K562 (cell line): Measurements from ENCODE around the gene RAD21L1. TPM values are rescaled to one million over a fixed set of nuclear protein-coding genes. Genes with fewer than 3 reads are reported as not detected.

Experiments
- ATAC-seq: fragments of 200-7000 bp; cut with Tn5 transposase; 3 replicates; pipeline ENCODE4 v1.9.1; 2020; ENCODE audit warnings: moderate library complexity
- BruUV-seq: library from RNA; stranded (reverse); fragments of 400-500 nt; replicated peaks from 2 replicates; lab custom pipeline; 2021; lab: Mats Ljungman, UMichigan
- CTCF ChIA-PET: fragments of 300-600 bp; formaldehyde crosslinking; extraction: SDS; loops from one replicate; lab custom pipeline; 2021; ENCODE audit warnings: low intra/inter-chr PET ratio; lab: Yijun Ruan, JAX
- POLR2A ChIA-PET: fragments of 300-600, 350-650 bp; sonication (Branson Sonifier 250); formaldehyde crosslinking; extraction: SDS; loops from one replicate; lab custom pipeline; 2021; ENCODE audit warnings: antibody characterized with exemption, inconsistent platforms; lab: Yijun Ruan, JAX
- DNase-seq, 4 experiments: peaks; one replicate each; pipeline versions ENCODE4 v3.0.0 to v3.0.0-alpha.2; 2011 to 2018; ENCODE audit warnings: low spot score in 3 of 4, mixed read lengths in 3 of 4; ENCODE audit errors: extremely low read depth in 1 of 4
- FAIRE-seq: peaks from 2 replicates; lab custom pipeline; 2011; peaks lifted over from hg19 to GRCh38; lab: Jason Lieb, UNC
- H2AFZ ChIP-seq: 2 replicates; pipeline ENCODE4 v1.6.0; 2011; ENCODE audit warnings: low read depth, low read length, control low read depth, inconsistent platforms
- H3K27ac ChIP-seq: fragments of 200-600 bp; 3 replicates; pipeline ENCODE4 v1.8.0; 2011; ENCODE audit warnings: low read depth, mild to moderate bottlenecking, control low read depth, inconsistent platforms, low read length, moderate library complexity, mixed read lengths; ENCODE audit errors: extremely low read depth
- H3K27me3 ChIP-seq, 2 experiments: fragments of 300-600 bp in 1 of 2; 2 replicates in 1 of 2; 3 replicates in 1 of 2; pipeline versions ENCODE4 v1.6.0 to v1.8.0; 2011; ENCODE audit warnings: inconsistent platforms in 2 of 2, low read length in 2 of 2, mild to moderate bottlenecking in 1 of 2, mixed read lengths in 1 of 2, moderate library complexity in 1 of 2; ENCODE audit not compliant: control insufficient read depth in 2 of 2, insufficient read depth in 2 of 2
- H3K36me3 ChIP-seq: fragments of 300-600 bp; 3 replicates; pipeline ENCODE4 v1.8.0; 2011; ENCODE audit warnings: mild to moderate bottlenecking, low read length, inconsistent platforms; ENCODE audit not compliant: control insufficient read depth, insufficient read depth
- H3K4me1 ChIP-seq, 2 experiments: fragments of 200-600 bp in 1 of 2; replicated peaks in 1 of 2; 2 replicates in 1 of 2; 3 replicates in 1 of 2; pipeline versions ENCODE4 v1.5.1 to v1.8.0; 2011; ENCODE audit warnings: inconsistent platforms in 2 of 2, low read length in 2 of 2, mild to moderate bottlenecking in 1 of 2, mixed read lengths in 1 of 2, moderate library complexity in 1 of 2; ENCODE audit not compliant: control insufficient read depth in 2 of 2, insufficient read depth in 2 of 2
- H3K4me2 ChIP-seq: 2 replicates; pipeline ENCODE4 v1.6.1; 2011; ENCODE audit warnings: low read length, control low read depth, inconsistent platforms, mixed read lengths; ENCODE audit not compliant: insufficient read depth
- H3K4me3 ChIP-seq: fragments of 200-600 bp; sonication (generic), shearing (Covaris generic); 2 replicates; pipeline ENCODE4 v1.5.1; 2016; ENCODE audit warnings: control low read depth, inconsistent platforms
- H3K79me2 ChIP-seq: fragments of 200-600 bp; 3 replicates; pipeline ENCODE4 v1.8.0; 2011; ENCODE audit warnings: low read length, inconsistent platforms; ENCODE audit not compliant: control insufficient read depth, insufficient read depth
- H3K9ac ChIP-seq, 2 experiments: 2 replicates each; pipeline versions ENCODE4 v1.6.0 to v1.6.1; 2011; ENCODE audit warnings: low read depth in 2 of 2, low read length in 2 of 2, control low read depth in 1 of 2, inconsistent platforms in 1 of 2, mild to moderate bottlenecking in 1 of 2, mixed read lengths in 1 of 2; ENCODE audit not compliant: insufficient read depth in 1 of 2
- H3K9me1 ChIP-seq: one replicate; pipeline ENCODE4 v1.6.0; 2011; ENCODE audit warnings: inconsistent platforms, mild to moderate bottlenecking, low read length, moderate library complexity; ENCODE audit not compliant: control insufficient read depth, insufficient read depth
- H3K9me3 ChIP-seq: replicated peaks from 2 replicates; pipeline ENCODE4 v1.5.1; 2011; ENCODE audit warnings: low read depth, low read length, inconsistent platforms; ENCODE audit not compliant: control insufficient read depth, insufficient read depth
- H4K20me1 ChIP-seq: replicated peaks from 2 replicates; pipeline ENCODE4 v1.6.1; 2011; ENCODE audit warnings: low read length, inconsistent platforms, mixed read lengths; ENCODE audit not compliant: control insufficient read depth, insufficient read depth
- ARID1B ChIP-seq: fragments of 450-650 bp; IDR thresholded peaks from 2 replicates; pipeline ENCODE4 v1.6.1; 2016; ENCODE audit warnings: antibody characterized with exemption, mild to moderate bottlenecking, inconsistent platforms
- MAFG ChIP-seq: fragments of 450-650 bp; conservative IDR thresholded peaks from 2 replicates; pipeline ENCODE4 v1.6.1; 2016; ENCODE audit warnings: missing genetic modification characterization, missing compliant biosample characterization
- NCOA6 ChIP-seq: fragments of 450-650 bp; IDR thresholded peaks from 2 replicates; pipeline ENCODE4 v1.6.1; 2017; ENCODE audit warnings: mild to moderate bottlenecking
- NR1H2 ChIP-seq: sonication (generic); formaldehyde crosslinking; IDR thresholded peaks from 2 replicates; pipeline ENCODE4 v1.4.0; 2020; ENCODE audit warnings: mild to moderate bottlenecking, missing genetic modification reagents
- POLR3G ChIP-seq: IDR thresholded peaks from 2 replicates; pipeline ENCODE4 v1.6.1; 2011; ENCODE audit not compliant: insufficient read length, insufficient replicate concordance; ENCODE audit errors: extremely low read depth
- PTRF ChIP-seq: fragments of 450-650 bp; IDR thresholded peaks from 2 replicates; pipeline ENCODE4 v1.6.1; 2016; ENCODE audit warnings: mild to moderate bottlenecking, missing genetic modification characterization, missing compliant biosample characterization
- SP2 ChIP-seq: IDR thresholded peaks from 2 replicates; pipeline ENCODE4 v1.6.1; 2011; ENCODE audit warnings: mild to moderate bottlenecking, low read depth, low read length, moderate library complexity; ENCODE audit not compliant: poor library complexity, severe bottlenecking; ENCODE audit errors: extremely low read depth
- TCF7 ChIP-seq: sonication (generic); IDR thresholded peaks from 2 replicates; pipeline ENCODE4 v1.6.1; 2016; ENCODE audit warnings: antibody characterized with exemption, borderline replicate concordance
- ZNF282 ChIP-seq: sonication (generic); formaldehyde crosslinking; IDR thresholded peaks from 2 replicates; pipeline ENCODE4 v1.8.1; 2023; ENCODE audit warnings: missing genetic modification reagents
- ZNF311 ChIP-seq: fragments of 250-450 bp; sonication (Bioruptor Pico); IDR thresholded peaks from 2 replicates; pipeline ENCODE4 v1.4.0; 2020; ENCODE audit warnings: mild to moderate bottlenecking, moderate library complexity
- ZNF347 ChIP-seq: fragments of 450-650 bp; formaldehyde crosslinking; IDR thresholded peaks from 2 replicates; pipeline ENCODE4 v1.4.0; 2020; ENCODE audit warnings: low read depth, mild to moderate bottlenecking, moderate library complexity
- WGBS: fragments of 100-300 bp; shearing (Covaris generic); methylation state at CpG from one replicate; pipeline ENCODE4 v1.1.6; 2016; ENCODE audit warnings: low coverage, mixed read lengths; ENCODE audit not compliant: insufficient coverage; ENCODE audit errors: missing lambda C conversion rate; 5-methylcytosine and 5-hydroxymethylcytosine counted together
- in situ Hi-C: fragments of 300-500 bp; cut with MboI; formaldehyde crosslinking; loops from 4 replicates; pipeline ENCODE4 v1.15.0; 2018; ENCODE audit warnings: inconsistent platforms, mixed read lengths
- intact Hi-C: fragments of 100-400 bp; cut with micrococcal nuclease; formaldehyde crosslinking; loops from 2 replicates; pipeline ENCODE4 v1.14.2; 2022
- polyA plus RNA-seq, 8 experiments: library from polyadenylated mRNA; depleted of rRNA in 4 of 8; stranded (reverse) in 5 of 8; unstranded in 3 of 8; fragments of >200 nt; fragmentation: Nextera tagmentation in 2 of 8; fragmentation: Illumina TruSeq in 1 of 8; extraction: Ambion mirVana in 2 of 8; extraction: Trizol in 1 of 8; gene quantifications; 2 replicates each; pipeline versions ENCODE4 v1.2.1 to v1.2.3, GENCODE V29; 2011 to 2014; ENCODE audit warnings: inconsistent platforms in 1 of 8, missing spikeins in 1 of 8
- total RNA-seq, 7 experiments: library from RNA; depleted of rRNA in 6 of 7; stranded (reverse); fragments of >200 nt in 6 of 7; fragmentation: Illumina TruSeq in 2 of 7; extraction: Trizol in 2 of 7; gene quantifications; 2 replicates each; pipeline versions ENCODE4 v1.2.1 to v1.2.3, GENCODE V29; 2011 to 2021; ENCODE audit warnings: low replicate concordance in 1 of 7
- TF ChIP-seq, protein P1 (sequence below): fragments of 250-450 bp; sonication (Bioruptor Pico); IDR thresholded peaks from 2 replicates; pipeline ENCODE4 v1.5.1; 2021; ENCODE audit warnings: mild to moderate bottlenecking

The RAD21L1 gene
- total and polyA plus RNA-seq, 9 of the 15 experiments (the other 6 are each of a cell fraction or from before 2014, with no cell fraction given), result 0.17 to 1.7 (median 0.45) TPM; not detected in 1

DNA sequence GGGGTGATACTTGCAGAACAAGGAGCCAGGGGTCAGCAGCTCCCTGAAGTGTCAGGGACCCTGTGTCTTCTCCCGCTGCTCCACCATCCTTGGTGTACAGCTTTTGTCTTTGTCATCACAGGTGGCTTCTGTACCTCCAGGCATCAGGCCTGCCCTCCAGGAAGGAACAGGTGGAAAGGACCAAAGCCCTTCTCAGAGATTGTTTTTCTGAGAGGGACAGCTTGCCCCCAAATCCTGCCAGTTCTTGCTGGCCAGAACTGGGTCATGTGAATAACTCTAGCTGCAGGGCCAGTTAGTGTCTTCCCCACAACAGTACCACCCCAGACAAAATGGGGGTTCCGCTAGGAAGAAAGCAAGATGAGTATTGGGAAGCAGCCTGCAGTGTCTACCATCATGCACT, 71.6 kb downstream of the RAD21L1 start:
- WGBS, result 29% methylated on average over 1 of the region's 2 CpGs
- Histone ChIP-seq H4K20me1 (no peaks in the 10 kb centered on the region; the same call in 1 of the 2 replicates), H2AFZ (no peak overlapping the region), H3K4me1 (peaks cover 3 to 17% of the 10 kb centered on the region in 2 experiments; a peak in 4 of 5 replicates), H3K9me3 (no peaks in the 10 kb centered on the region), H3K9ac (no peak overlapping the region), H3K4me2 (no peak overlapping the region), H3K27ac (no peak overlapping the region), H3K4me3 (no peak overlapping the region), H3K27me3 (no peaks in the 10 kb centered on the region), H3K9me1 (no peaks in the 10 kb centered on the region), H3K36me3 (no peaks in the 10 kb centered on the region; the same call in 2 of the 3 replicates), H3K79me2 (no peaks in the 10 kb centered on the region)
- no peak for DNase-seq
- ChIA-PET CTCF (no interaction called here), POLR2A (no interaction called here)
- intact Hi-C loops, result no loop called here
- no peak for TF ChIP-seq TCF7
- TF ChIP-seq, protein P1, sequence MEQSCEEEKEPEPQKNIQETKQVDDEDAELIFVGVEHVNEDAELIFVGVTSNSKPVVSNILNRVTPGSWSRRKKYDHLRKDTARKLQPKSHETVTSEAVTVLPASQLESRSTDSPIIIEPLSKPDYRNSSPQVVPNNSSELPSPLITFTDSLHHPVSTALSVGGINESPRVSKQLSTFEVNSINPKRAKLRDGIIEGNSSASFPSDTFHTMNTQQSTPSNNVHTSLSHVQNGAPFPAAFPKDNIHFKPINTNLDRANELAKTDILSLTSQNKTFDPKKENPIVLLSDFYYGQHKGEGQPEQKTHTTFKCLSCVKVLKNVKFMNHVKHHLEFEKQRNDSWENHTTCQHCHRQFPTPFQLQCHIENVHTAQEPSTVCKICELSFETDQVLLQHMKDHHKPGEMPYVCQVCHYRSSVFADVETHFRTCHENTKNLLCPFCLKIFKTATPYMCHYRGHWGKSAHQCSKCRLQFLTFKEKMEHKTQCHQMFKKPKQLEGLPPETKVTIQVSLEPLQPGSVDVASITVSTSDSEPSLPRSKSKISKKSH (CRISPR knock-in tag), result no peak
- no peak for TF ChIP-seq NR1H2
- TF ChIP-seq NCOA6, result no peak
- no peak for TF ChIP-seq ZNF347 (CRISPR knock-in tag)
- no peak for TF ChIP-seq PTRF
- TF ChIP-seq SP2, result no peak
- TF ChIP-seq ARID1B, result no peak
- TF ChIP-seq POLR3G, result no peak
- TF ChIP-seq ZNF282 (CRISPR knock-in tag), result no peak
- no peak for TF ChIP-seq MAFG (tag)
- TF ChIP-seq ZNF311 (CRISPR knock-in tag), result no peak
- no peak for FAIRE-seq
- ATAC-seq, result no peak
- in situ Hi-C loops, result no loop called here
- BruUV-seq, result no TSS peak
